NOMO-1 treated with dmso at 0.1 percent for 144 hours (cell line): Measurements from ENCODE around the gene SLC4A7.
A peak's percentile ranks its signal among the peaks of the same experiment; 100 is the strongest.
"Not testable (repeated sequence)": the region's sequence is repeated elsewhere in the genome, so short reads cannot be mapped to it uniquely, and the experiment has no call there.

ENCODE experiments used
- DNase-seq: peaks from one replicate; lab custom pipeline; 2025; ENCODE audit not compliant: unreplicated experiment; lab: John Stamatoyannopoulos, UW

Gene SLC4A7

GRCh38 chr3:27488821-27489220 lies 4.6 kb upstream of the SLC4A7 start:
- DNase-seq = no peak

GRCh38 chr3:27487383-27487782 lies 3.2 kb upstream of the SLC4A7 start:
- DNase-seq = no peak

GRCh38 chr3:27486336-27486735 lies 2.2 kb upstream of the SLC4A7 start:
- no peak for DNase-seq

GRCh38 chr3:27485866-27486265 lies 1.7 kb upstream of the SLC4A7 start:
- DNase-seq = no peak

GRCh38 chr3:27483117-27484014 lies 818 bp downstream of the SLC4A7 start:
- DNase-seq = peak; percentile 28

- peak; percentile 61 for DNase-seq
Observed at GRCh38 chr3:27479806-27480543, 4.2 kb downstream of the SLC4A7 start.

- no peak for DNase-seq
Observed at GRCh38 chr3:27471923-27472550, 12.1 kb downstream of the SLC4A7 start.

- DNase-seq = no peak
Observed at GRCh38 chr3:27468283-27468886, 15.8 kb downstream of the SLC4A7 start.

GRCh38 chr3:27467545-27467944 lies 16.6 kb downstream of the SLC4A7 start:
- DNase-seq = no peak

GRCh38 chr3:27464646-27465045 lies 19.5 kb downstream of the SLC4A7 start:
- DNase-seq = no peak

GRCh38 chr3:27462228-27462627 lies 22.0 kb downstream of the SLC4A7 start:
- DNase-seq = no peak

GRCh38 chr3:27458929-27459328 lies 25.3 kb downstream of the SLC4A7 start:
- no peak for DNase-seq

- no peak for DNase-seq
Observed at GRCh38 chr3:27456554-27456953, 27.6 kb downstream of the SLC4A7 start.

GRCh38 chr3:27454914-27455313 lies 29.3 kb downstream of the SLC4A7 start:
- no peak for DNase-seq

GRCh38 chr3:27454461-27454860 lies 29.7 kb downstream of the SLC4A7 start:
- no peak for DNase-seq

GRCh38 chr3:27452368-27453090 lies 31.7 kb downstream of the SLC4A7 start:
- DNase-seq = no peak

- DNase-seq = no peak
Observed at GRCh38 chr3:27451842-27452241, 32.3 kb downstream of the SLC4A7 start.

GRCh38 chr3:27451251-27451650 lies 32.9 kb downstream of the SLC4A7 start:
- DNase-seq = no peak

- no peak for DNase-seq
Observed at GRCh38 chr3:27449530-27450150, 34.5 kb downstream of the SLC4A7 start.

- not testable (repeated sequence) for DNase-seq
Observed at GRCh38 chr3:27442995-27443394, 41.2 kb downstream of the SLC4A7 start.
